NCI-H2227 (cell line): ENCODE measurements around the gene RHO.
"Not testable (repeated sequence)": the region's sequence is repeated elsewhere in the genome, so short reads cannot be mapped to it uniquely, and the experiment has no call there.

Source experiments
- DNase-seq: peaks from one replicate; lab custom pipeline; 2025; ENCODE audit not compliant: unreplicated experiment; lab: John Stamatoyannopoulos, UW

Gene RHO

DNA sequence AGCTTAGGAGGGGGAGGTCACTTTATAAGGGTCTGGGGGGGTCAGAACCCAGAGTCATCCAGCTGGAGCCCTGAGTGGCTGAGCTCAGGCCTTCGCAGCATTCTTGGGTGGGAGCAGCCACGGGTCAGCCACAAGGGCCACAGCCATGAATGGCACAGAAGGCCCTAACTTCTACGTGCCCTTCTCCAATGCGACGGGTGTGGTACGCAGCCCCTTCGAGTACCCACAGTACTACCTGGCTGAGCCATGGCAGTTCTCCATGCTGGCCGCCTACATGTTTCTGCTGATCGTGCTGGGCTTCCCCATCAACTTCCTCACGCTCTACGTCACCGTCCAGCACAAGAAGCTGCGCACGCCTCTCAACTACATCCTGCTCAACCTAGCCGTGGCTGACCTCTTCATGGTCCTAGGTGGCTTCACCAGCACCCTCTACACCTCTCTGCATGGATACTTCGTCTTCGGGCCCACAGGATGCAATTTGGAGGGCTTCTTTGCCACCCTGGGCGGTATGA, at the start of gene RHO:
Gene RHO, plus strand, starts transcription at position 51 of the 512 bp plus-strand sequence. Its CDS starts 95 bp downstream, at position 146.
- DNase-seq, result no peak

DNA sequence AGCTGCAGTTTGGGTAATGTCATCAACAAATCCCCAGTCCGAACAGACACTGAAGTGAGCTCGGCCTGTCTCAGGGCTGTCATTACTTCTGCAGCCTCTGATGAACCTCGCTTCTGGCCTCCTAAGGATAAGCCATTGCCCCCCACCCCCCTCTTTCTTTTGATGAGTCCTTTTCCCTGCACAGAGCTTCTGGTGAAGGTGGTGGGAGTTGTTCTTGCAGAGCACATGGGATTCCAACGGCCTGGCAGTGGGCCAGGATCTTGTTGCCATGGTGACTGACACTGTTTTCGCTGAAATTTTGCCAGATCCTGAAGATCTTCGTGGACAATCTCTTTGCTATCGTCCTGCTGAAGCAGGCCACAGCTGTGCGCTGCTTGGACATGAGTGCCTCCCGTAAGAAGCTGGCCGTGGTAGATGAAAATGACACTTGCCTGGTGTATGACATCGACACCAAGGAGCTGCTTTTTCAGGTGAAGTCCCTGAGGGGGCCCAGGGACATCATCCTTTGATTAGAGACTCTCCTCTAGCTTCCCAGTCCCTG, 47.1 kb upstream of the RHO start:
- DNase-seq, result peak; percentile 82

DNA sequence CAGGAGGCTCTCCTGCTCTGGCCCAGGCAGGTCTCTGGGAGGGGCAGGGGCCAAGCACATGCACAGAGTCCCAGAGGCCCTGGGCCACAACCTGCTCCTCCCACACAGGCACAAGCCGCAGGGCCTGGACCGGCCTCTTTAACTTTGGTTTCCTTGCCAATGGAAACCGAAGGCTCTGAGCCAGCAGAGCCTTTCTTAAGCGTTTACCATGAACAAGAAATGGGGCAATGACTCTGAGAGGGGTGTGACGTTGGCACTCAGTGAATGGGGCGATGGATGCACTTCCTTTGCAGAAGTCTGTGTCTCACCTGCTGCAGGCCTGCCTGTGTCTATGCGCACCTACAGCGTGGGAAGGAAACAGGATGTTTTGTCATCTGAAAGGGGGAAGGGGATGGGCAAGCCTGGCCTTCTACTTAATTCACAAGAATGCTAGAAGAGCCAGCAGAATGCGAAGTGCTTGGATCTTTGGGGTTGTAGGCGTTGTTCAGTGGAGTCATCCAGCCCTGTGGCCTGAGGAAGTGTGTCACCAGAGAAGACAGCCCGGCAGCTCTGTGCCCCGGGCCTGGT, 46.6 kb upstream of the RHO start:
- DNase-seq, result peak; percentile 29

DNA sequence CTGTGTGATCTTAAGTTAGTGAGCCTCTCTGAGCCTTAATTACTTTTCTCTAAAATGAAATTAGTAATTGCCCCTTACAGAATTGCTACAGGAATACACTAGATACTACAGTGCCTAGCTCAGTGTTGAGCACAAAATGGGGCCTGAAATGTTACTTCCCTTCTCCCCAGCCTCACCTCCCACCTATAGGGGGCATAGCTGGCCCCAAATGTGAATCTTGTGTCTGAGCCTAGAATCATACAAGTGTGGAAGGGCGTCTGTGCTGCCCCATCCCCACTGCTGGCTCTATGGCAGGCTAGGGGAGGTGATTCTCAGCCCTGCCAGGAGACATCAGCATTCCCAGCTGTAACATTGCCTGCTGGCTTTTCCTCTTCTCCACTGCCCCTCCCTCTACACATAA, 45.7 kb upstream of the RHO start:
- DNase-seq, result peak; percentile 17

DNA sequence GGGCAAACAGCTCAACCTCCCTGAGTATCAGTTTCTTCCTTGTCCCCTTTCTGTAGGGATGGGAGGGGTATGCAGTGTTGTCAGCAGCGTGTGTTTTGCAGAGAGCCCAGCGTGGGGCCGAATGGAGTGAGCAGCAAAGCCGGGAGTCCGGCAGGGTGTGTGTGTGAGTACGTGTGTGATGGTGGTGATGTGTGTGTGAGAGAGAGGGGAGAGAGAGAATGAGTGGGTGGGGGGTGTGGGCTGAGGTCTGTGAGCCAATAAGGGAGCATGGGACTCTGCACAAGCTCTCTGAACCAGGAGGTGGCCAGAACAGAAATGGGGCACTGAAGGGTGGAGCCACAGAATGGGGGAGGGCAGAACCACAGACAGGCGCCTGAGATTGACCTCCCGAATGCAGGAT, 44.6 kb upstream of the RHO start:
- no peak for DNase-seq

DNA sequence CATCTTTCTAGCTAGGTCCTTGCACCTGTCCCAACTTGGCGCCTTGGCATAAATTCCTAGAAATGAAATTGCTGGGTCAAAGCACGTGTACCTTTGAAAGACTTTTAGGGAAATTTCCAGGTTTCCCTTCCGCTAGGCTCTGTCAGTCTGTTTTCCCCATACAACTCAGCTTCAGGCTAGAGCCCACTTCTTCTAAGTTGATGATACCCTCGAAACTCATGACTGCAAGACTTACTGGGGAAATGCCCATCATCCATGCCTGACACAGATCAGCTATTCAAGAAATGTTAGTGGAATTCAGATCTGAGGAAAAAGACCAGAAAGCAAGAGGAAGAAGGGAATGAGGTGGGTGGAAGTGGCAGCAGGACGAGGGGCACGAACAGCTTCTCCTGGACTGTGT, 43.3 kb upstream of the RHO start:
- not testable (repeated sequence) for DNase-seq

DNA sequence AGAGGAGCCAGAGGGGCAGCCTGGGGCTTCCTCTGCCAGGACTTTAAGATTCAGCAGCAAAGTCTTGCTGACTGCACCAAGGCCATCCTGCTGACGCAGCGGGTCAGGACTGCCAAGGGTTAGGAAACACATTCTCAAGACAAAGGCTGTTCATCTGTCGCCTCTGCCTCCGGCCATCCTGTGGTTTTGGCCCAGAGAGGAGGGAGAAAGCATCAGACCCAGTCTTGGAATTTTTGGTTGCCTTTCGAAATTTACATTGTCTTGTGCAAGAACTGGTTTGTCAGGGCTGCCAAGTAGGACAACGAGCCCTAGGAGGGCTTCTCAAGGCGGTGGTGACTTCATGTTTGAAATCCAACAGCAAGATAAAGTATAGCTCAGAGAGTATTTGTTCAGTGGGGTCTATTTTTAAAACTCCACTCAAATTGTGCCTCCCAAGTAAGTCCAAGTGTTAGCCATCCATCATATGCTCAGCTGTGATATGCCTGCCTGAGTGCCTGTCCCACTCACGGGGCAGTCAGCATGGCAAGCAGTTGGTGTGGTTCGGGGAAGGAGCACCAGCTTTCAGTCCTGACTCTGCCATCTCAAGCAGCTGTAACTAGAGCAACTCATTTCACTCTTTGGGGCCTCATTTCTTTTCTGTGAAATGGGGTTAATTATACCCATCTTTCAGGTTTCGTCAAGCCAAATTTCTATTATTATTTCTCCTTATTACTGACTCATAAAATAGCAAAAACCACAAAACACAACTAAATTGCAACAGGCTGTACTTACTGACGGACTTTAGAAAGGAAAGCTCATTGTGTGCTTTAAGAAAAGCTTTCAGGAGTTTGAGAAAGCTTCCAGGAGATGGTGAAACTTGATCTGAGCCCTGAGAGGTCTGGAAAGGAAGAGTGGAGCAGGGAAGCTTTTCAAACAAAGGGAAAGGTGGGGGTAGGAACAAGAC, 42.4 kb upstream of the RHO start:
- no peak for DNase-seq

DNA sequence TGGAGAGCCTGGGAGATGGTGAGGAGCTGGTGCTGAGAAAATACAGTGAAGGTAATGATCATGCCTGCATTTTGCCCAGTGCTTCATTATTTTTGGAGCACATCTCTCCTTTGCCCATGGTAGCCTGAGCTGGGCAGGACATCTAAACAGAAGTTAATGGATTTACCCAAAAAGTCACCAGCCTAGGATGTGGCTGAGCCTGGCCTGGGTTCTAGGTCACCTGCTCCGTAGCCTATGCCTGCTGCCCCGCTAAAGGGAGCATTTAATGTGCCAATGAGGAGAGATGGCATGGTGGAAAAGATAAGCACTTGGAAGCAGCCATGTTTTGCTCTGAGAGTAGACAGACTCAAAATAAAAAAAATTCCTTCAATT, 41.8 kb upstream of the RHO start:
- no peak for DNase-seq

DNA sequence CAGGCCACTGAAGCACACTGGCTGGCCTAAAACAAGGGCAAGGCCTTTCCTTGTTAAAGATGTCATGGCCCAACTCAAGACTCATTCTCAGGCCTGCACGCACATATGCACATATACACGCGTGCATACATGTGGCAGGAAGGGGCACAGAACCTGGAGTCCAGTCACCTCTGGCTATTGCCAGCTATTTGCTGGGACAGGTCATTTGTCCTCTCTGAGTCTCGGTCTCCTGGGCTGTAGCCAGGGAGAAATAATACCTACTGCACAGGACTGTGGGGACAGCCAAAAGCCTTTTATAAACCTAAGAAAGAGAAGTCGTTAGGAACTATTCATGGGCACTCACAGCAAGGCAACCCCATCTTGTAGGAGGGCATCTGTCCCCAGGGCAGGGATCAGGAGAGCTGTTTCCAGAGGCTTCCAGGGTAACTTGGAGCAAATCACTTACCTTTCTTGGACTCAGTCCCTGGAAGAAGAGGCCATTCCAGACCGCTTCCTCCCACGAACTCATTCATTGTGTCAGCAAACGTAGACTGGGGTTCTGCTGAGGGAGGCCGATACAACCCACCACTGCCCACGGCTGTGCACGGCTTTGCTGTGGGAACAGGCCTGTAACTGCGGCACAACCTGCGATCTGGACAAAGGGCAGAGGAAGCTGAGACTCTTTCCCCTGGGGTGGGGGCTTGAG, 41.1 kb upstream of the RHO start:
- no peak for DNase-seq

DNA sequence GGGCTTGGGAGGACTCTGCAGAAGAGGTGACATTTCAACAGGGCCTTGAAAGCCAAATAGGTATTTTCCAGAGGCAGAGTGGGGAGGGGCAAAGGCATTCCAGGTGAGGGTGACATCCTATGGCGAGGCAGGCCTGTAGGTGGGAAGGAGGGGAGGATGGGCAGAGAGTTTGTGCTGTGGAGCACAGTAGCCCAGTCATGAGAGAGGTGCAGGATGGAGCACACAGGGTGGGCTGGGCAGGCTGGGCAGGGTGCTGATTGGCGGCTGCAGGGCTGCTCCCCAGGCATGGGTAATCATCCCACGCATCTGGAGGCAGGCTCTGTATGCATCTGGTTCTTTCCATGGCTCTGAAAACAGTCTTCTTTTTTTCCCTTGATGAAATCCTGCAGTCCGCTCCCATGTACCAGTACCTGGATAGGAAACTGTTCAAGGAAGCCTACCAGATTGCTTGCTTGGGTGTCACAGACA, 40.5 kb upstream of the RHO start:
- DNase-seq, result not testable (repeated sequence)

DNA sequence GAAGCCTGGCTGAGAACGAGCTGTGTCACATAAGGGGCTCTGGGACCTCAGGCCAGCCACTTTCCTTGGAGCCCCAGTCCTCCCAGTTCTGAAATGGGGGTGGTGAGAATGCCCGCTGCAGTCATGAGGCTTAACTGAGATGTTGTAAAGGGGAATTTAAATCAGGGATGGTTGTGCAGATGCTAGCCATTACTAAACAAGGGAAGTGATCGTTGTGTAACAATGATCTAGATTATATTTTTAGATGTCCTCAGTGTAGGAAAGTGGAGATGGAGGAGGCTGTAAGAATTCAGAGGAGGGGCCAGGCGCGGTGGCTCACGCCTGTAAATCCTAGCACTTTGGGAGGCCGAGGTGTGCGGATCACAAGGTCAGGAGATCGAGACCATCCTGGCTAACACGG, 39.2 kb upstream of the RHO start:
- DNase-seq, result not testable (repeated sequence)

DNA sequence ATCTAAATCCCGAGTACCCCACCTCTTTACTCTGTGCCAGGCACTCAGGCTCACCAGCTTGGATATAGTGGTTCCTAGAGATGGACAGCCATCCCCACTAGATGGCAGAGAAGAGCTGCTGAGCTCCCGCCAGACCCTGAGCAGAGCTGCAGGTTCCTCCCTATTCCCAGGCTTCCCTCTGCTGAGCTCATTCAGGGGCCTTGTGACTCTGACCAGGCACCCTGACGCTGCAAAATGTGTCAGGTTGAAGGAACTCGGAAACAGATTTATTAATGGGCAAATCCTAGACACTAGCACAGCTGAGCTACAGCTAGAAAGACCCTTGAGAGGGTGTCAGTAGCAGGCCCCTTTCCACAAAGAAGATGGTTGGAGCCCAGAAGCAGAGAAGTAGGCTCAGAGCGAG, 38.2 kb upstream of the RHO start:
- peak; percentile 73 for DNase-seq

DNA sequence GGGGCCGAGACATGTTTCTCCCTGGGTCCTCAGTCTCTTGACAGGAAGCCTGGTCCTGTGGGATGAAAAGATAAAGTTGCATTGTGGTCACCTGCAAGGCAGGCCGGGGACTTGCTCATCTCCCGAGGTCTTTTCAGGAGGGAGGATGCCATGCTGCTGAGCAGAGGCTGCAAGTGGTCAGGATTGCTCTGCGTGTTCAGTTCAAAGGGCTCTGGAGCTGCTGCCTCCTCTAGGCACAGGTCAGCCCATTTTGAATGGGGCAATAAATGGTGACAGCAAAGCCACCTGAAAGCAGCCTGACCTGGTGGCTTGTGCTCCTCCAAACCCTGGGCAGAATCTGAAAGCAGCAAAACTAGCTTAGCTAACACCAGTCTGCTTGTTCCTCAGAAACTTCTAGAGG, 37.4 kb upstream of the RHO start:
- DNase-seq, result not testable (repeated sequence)

DNA sequence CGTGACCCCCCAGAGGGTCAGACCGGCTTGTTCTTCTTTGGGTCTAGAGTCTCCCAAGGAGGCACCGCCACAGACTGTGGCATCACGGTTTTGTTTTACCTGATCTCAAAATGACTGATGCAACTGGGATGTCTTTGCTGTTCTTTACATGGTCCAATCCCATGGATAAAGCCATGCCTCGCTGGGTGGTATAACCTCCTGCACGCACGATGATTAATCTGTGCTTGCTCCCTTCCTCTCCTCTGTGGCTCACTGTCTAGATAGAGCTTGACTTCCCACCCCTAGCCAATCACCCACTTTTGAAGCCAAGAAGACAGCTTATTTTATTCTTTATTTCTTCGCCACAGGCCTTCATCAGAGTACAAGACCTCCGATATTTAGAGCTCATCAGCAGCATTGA, 36.6 kb upstream of the RHO start:
- DNase-seq, result no peak

DNA sequence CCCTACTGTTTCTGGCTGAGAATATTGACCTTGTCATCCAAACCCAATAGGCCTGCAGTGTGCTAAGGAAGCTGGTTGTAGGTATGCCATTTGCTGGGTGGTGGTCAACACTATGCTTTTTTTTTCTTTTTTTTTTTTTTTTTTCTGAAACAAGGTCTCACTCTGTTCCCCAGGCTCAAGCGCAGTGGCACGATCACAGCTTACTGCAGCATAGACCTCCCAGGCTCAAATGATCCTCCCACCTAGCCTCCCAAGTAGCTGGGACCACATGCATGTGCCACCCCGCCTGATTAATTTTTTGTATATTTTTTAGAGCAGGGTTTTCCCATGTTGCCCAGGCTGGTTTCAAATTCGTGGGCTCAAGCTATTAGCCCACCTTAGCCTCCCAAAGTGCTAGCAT, 35.7 kb upstream of the RHO start:
- no peak for DNase-seq

DNA sequence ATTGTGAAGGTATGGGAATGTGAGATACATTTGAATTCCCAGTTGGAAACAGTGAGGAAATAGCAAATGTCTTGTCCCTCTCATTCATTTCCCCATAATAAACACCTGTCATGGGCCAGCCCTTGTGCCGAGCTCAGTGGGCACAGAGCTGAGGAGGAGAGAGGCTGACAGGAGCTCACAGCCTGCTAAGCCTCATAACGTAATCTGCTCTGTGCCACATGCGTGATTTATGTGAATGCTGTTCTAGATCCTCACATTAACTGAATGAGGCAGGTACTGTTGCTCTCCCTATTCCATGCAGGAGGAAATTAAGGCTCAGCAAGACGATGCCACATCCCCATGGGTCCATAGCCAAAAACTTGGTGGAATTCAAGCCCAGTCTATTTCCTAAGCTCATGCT, 35.2 kb upstream of the RHO start:
- DNase-seq, result no peak

DNA sequence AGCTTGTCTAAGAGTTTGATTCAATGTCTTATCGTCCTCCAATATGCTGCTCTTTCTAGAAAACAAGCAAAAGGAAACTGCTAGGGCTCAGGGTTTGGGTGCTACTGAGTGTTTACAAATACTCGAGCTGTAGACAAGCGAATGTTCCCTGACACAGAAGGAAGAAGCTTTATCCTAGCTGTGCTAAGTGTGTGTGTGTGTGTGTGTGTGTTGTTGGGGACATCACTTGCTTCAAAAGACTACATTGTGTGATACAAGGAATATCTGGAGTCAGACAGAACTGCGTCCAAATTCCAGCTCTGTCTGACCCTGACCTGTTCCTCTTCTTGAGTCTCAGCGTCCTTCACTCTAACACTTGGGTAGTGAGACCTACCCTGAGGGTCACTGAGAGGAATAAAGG, 33.9 kb upstream of the RHO start:
- DNase-seq, result not testable (repeated sequence)

DNA sequence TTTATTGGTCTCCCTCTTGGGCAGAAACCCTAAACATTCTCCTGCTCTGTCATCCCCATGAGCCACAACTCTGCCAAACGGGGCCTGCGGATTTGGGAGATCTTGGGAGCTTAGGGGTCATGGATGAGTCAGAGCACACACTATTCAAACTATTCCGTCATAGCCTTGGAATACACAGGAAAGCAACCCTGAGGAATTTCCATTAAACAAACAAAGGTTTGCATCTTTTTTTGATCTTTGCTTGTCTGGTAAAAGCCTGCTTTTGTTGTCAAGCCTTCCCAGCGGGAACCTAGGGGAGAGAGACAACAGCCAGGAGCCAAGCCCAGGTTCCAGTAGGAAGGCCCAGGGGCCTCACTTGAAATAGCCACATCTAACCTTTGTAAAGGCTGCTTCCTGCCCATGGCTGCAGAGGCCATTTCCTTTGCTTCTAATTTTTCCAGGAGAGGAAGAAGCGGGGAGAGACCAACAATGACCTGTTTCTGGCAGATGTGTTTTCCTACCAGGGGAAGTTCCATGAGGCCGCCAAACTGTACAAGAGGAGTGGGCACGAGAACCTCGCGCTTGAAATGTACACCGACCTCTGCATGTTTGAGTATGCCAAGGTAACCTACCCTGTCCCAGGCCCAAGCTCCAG, 33.3 kb upstream of the RHO start:
- not testable (repeated sequence) for DNase-seq

DNA sequence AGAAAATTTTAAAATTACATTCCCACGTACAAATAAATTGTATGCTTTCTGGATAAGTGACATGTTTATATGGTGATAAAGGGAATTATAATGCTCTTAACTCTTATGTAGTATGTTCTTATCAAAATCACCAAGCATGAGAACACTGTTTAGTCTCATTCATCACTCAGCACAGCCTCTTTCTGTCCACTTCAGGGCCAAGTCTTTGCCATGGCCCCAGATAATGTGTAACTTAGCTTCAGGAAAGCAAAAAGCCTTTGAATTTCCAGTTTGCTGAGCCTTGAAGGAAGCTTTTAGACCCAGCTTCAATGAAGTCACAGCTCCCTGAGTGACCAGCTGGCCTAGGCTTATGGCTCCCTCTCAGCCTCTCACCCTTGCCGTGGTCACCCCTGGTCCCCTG, 30.6 kb upstream of the RHO start:
- not testable (repeated sequence) for DNase-seq

DNA sequence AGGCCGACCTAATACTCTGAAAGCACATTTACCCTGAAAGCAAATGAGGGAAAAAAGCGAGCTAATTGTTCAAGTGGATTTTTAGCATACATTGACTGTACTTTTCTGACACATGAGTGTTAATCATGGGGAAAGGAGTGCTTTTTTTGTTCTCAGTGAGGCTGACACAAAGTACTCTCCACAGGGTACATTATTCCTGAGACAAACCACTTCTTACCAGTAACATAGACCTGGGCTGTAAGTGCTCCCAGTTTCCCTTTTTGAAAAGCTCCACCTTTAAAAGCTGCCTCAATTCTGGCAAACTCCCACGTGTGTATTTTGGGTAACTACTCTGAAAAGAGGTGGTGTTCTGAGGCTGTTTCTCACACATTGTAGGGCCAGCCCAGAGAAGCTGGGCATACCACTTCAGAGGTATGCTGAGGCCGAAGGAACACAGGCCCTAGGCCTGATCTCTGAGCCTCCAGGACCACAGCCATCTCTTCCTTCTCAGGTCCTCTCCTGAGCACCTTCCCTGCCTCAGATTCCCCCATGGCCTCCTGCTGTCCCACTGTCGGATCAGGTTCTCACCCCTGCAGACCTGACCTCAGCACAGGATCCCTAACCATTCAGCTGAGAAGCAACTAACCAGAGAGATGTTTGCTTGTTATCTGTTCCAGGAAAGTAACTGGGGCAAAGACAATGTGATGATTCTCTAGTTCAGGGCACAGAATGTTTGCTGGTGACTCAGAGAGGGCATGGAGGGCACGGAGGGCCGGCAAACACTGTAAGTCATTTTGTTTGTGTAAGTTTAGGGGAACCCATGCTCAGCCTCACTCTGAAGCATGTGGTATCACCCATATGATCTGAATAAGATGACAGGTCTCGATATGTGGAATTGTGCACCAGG, 29.6 kb upstream of the RHO start:
- DNase-seq, result not testable (repeated sequence)
